ENCODE measurements around the gene ADAMTS10.
A peak's percentile ranks its signal among the peaks of the same experiment; 100 is the strongest.
"Not testable (repeated sequence)": the region's sequence is repeated elsewhere in the genome, so short reads cannot be mapped to it uniquely, and the experiment has no call there.

Gene ADAMTS10

DNA sequence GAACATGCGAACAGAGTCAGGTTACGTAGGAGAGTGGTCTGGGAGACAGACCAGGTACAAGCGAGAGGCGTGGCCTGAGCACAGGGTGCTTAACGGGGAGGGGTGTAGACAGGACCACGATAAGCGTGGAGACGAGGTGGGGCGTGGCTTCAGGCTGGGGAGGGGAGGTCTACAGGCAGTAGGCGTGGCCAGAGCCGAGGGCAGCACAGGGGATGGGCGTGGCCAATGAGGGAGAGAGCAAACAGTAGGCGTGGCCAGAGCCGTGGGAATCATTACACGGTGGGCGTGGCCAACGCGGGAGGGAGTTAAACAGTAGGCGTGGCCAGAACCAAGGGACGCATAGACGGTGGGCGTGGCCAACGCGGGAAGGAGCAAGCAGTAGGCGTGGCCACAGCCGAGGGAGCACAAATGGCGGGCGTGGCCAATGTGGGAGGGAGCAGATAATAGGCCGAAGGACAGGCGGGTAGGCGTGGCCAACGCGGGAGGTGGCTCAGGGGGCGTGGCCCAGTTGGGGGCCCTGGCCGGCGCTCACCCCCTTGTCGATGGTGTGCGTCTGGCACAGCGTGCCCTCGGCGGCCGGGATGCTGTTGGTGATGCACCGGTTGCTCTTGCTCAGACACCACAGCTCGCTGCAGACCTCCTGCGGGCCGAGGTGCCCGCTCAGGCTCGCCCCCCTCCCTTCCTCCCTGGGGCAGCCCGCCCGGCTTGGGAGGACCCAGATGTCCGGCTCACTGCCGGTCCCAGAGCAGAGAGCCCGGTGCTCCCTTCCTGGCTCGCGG, 18.1 kb downstream of the ADAMTS10 start:
- peak; percentile 95 for DNase-seq (ENCODE audit: low spot score)

DNA sequence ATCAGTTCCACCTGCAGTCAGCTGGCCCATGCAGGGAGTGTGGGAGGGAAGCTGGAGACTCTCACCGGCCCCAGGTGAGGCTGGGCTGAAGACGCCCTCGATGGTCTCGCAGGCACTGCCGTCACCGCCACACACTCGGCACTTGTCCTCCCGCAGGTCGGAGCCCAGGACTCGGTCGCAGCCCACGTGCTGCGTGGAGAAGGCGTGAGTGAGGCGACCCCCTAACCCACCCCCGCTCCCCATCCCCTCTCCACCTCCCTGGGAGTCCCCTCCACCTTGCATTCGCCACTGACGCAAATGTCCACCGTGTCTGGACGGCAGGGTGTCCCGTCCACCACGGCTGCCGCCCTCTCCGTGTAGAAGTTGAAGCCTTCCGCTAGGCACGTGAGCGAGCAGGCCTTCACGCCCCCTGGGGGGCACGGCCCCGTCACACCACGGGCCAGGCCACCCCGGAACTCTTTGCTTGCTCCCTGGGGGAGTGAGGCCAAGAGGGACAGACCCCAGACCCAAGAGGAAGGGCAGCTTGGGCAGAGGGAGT, 21.3 kb downstream of the ADAMTS10 start:
- no peak for DNase-seq (ENCODE audit: low spot score)

DNA sequence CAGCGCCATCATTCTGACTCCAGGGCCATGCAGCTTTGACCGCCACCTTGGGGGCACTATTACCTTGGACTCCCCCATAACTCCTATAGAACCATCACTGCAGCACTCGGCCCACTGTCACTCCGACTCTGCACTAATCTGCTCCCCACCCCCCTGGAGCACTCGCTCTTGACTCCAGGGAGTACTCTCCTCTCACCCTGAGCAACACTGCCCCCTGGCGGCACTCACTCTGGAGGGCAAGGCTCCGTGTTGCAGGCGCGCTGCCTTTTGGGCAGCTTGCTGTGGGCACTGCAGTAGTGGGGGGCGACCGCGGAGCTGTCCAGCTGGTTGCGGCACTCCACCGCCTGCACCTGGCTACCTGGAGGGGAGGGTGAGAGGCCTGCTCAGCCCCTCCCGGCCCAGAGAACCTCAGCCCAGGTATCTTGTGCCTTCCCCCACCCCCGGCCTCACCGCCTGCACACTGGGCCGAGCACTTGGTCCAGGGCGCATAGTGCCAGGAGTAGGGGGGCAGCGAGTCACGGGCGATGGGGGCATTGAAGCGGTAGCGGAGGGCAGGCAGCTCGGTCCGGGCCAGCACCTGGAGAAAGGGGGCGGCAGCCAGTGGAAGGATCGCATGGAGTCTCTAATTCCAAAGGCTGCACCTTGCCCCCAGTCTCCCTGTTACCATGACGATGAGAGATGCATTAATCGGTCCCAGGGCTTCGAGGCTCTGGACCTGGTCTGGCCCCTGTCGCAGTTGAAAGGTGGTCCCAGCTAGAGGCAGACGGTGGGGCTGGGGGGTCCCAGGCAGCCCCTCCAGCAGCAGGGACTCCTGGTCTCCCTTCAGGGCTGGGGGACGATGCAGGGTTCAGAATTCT, 24.4 kb downstream of the ADAMTS10 start:
- peak; percentile 74 for DNase-seq (ENCODE audit: low spot score)

DNA sequence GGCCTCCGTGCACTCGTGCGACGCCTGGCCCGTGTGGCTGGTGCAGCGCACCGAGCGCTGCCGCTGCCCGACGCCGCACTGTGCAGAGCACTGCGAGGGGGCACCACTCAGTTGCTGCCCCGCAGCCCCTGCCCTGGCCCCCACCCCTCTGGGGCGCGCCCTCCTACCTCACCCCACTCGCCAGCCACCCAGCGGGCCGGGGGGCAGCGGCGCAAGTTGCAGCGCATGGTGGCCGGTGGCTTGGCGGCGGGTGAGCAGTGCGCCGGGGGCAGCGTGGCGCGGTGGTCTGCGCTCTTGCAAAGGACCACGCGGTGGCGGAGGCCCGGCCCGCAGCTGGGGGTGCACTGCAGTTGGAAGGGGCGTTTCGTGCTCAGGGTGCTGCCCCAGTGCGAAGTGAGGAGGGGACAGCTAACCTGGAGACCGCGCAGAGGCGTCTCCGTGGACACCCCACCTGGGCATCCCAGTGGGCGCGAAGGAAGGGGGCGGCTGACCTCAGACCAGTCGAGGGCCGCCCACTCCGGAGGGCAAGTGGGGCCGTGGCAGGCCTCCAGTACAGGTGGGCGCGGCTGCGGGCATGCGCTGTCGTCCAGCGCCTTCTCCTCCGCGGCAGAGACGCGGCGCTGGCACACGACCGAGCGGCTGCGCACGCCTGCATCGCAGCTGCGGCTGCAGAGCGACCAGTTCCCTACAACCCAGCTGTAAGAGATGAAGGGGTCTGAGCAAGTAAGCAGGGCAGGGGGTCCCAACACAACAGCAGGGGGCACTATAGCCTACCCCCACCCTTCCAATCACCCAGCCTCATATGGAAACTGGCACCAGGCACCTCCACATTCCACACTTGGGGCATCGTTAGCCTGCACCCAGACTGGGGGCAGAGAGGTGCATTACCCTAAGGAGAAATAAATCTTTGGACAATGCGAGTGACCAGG, 25.3 kb downstream of the ADAMTS10 start:
- no peak for DNase-seq (ENCODE audit: low spot score)

DNA sequence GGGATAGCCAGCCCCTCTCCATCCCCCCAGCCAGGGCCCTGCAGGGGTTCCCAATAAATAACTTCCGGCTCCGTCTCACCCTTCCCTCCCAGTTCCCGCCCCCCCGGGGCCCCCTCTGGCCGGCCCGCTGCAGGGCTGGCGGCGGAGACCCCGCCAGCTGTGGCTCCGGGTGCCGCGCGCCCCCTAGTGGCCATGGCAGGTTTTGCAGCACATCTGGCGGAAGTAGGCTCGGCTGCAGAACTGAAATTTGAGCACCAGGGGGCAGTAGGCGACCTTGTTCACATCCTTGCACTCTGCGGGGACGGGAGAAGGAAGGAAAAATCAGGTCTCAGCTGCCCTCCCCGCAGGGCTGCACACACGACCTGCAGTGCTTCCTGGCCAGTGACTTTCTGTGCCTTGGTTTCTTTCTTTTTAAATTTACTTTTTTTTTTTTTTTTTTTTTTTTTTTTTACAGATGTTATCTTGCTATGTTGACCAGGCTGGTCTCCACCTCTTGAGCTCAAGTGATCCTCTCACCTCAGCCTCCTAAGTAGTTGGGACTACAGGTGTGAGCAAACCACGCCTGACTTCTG, 29.7 kb downstream of the ADAMTS10 start:
- peak; percentile 86 for DNase-seq (ENCODE audit: low spot score)

DNA sequence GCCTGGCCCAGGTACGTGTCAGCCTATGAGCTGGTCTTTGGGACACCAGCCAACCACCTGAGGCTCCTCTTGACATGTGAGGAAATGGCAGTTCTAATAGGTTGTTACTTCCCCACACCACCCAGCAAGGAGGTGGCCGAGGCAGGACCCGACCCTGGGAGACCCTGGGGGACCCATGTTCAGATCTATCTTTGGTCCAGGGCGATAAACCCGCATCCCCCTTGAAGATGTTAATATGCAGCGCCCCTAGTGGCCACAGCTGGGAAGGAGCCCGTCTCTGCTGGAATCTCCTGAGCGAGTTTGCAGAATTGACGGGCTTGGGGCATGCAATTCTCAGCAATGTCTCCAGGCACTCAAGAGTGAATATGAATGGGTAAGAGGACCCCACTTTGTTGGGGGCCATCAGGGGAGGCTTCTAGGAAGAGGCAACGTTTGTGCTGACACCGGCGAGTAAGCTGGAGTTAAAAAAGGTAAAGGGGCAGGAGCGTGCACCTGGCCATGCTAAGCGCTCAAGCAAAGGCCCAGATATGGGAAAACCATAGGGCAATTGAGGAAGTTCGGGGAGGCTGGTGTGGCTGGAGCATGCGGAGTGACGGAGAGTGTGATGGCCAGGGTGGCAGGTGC, 31.8 kb downstream of the ADAMTS10 start:
- peak; percentile 87 for DNase-seq (ENCODE audit: low spot score)

DNA sequence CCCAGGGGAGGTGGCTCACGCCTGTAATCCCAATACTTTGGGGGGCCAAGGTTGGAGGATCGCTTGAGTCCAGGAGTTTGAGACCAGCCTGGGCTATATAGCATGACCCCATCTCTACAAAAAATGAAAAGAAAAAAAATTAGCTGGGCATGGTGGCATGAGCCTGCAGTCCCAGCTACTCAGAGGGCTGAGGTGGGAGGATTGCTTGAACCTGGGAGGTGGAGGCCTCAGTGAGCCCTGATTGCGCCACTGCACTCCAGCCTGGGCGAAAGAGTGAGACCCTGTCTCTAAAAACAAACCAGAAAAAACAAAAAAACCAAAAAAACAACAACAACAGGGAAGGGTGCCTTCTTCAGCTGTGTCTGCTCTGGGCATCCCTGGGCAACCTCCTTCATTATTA, 32.8 kb downstream of the ADAMTS10 start:
- DNase-seq (ENCODE audit: low spot score), result no peak

DNA sequence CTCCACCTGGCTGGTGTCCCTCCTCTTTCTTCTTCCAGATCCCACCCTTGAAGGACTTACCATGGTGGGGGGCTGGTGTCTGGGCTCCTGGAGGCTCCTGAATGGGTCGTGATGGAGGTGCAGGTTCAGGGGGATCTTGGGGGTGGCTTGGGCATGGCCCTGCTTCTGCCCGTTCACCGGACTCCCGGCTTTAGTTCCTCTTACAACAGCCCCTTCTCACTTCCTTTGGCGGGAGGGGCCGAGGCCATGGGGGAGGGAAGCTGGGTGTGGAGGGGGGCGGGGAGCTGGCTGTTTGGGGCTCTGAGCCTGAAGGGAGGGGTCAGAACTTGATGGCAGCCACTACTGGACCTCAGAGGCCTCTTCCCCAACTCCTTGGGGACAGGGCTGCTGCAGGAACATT, 33.3 kb downstream of the ADAMTS10 start, which contains the start of gene MYO1F:
TSS of gene MYO1F (minus strand) at position 196 of the 400 bp plus-strand sequence. CDS start at position 63, 133 bp downstream.
- peak; percentile 24 for DNase-seq (ENCODE audit: low spot score)

DNA sequence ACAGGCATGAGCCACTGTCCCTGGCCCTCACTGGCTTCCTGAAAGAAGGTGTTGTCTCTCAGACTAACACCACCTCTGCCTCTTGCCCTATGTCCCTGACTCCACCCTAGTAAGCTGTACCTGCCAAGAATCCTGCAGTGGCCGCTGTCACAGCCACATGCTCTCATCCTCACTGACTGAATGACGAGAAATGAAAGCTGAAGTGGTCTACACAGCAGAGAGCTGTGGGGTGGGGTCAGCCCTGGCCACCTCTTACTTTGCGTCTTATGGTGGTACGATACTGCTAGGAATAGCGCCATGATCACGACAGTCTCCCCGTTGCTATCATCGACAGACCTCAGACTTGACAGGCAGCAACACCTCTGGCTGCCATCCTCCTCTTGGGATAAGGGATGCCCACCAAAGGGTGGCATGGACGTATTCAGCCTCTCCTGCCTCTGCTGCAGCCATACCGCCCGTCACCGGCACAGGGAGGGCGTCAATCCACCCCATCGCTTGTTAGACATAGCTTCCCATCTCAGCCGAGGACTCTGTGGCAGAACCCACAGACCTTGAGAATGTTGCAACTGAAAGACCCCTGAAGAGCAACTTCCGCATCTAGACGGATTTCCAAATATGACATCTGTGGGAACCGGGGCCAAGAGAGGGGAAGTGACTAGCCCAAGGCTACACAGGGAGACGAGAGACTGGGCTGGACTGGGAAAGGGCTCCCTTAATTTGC, 34.1 kb downstream of the ADAMTS10 start:
- peak; percentile 25 for DNase-seq (ENCODE audit: low spot score)

DNA sequence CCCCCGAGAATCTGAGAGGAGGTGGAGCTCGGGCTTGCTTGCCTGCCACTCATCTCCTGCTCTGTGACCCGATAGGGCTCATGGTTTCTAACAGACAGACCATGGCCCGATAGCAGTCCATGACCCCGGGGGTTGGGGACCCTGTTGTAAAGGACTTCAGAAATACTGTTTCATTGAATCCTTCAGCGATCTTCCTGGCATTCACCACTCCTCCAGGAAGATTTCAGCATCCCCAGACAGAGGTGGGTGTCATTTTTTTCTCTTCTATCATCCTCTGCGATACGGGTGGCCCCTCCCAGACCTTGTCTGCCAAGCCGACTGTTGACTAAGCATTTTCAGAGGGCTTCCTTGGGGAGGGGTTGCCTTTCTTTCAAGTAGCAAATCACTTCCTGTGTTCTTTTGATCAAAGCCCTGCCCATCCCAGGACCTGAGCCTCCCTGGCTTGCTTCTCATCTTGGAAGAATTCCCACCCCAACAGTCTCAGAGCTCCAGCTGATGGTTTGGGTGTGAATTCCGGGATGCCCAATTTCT, 35.0 kb downstream of the ADAMTS10 start:
- peak; percentile 79 for DNase-seq (ENCODE audit: low spot score)

DNA sequence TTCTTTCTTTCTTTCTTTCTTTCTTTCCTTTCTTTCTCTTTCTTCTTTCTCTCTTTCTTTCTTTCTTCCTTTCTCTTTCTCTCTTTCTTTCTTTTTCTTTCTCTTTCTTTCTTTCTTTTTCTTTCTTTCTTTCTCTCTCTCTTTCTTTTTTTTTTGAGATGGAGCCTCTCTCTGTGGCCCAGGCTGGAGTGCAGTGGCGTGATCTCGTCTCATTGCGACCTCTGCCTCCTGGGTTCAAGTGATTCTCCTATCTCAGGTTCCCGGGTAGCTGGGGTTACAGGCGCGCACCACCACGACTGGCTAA, 35.9 kb downstream of the ADAMTS10 start:
- DNase-seq (ENCODE audit: low spot score), result not testable (repeated sequence)

DNA sequence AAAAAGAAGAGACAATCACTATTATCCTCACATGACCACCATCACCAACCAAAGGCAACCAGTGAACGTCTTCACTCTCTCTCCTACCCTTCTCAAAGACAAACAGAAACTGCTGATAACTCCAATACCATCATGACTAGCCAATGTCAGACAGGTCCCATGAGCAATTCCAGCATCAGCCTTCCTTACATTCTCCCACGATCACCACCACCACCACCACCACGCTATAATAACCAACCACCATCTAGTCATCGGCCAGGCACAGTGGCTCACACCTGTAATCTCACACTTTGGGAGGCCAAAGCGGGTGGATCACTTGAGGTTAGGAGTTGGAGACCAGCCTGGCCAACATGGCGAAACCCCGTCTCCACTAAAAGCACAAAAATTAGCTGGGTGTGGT, 37.2 kb downstream of the ADAMTS10 start:
- peak; percentile 43 for DNase-seq (ENCODE audit: low spot score)

DNA sequence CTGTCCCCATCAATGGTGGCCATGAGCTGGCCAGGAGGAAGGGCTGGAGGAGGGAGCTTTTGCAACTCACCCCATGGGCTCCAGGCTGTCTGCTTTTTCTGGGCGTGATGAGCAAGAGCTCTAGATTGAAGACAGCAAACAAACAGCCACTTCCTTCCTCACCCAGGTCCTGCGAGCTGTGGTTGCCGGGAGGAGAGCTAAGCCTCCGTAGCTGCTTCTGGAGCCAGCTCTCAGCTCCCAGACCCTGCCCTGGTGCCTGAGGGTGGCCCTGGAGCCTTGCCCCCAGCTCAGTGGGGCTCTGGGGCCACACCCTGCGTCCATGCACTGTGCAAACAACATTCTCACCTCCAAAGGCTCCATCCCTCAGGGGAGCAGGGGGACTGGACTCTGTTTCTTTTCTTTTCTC, 39.5 kb downstream of the ADAMTS10 start:
- peak; percentile 75 for DNase-seq (ENCODE audit: low spot score)

DNA sequence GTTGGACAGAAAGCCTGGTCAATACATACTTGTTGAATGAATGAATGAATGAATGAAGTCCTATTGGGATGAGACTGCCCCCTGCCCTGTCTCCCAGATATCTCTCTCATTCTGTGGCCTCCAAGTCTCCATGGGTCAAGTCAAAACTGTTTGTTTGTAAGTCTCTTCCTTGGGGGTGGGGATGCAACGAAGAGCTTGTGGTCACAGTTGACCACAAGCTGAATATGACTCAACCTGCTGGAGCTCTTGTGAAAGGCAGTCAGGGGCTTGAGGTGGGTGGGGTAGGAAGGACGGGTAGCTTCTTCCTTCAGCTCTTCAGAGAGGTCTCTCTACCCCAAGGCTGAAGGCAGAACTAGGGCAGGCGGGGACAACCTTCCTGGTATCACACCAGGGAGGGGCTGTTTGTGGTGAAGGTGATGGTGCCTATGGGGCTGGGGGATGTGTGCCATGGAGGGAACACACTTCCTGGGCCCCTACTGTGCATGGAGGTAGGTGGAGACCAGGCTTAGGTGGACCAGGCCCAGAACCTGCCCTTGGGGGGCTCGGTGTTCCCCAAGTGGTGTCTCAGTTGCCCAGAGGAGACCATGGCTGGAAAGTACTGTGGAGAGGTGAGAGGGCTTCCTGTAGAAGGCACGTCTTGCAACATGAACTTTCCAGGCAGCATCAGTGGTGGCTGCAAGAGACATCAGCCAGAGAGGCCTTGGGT, 41.3 kb downstream of the ADAMTS10 start:
- DNase-seq (ENCODE audit: low spot score), result peak; percentile 90

DNA sequence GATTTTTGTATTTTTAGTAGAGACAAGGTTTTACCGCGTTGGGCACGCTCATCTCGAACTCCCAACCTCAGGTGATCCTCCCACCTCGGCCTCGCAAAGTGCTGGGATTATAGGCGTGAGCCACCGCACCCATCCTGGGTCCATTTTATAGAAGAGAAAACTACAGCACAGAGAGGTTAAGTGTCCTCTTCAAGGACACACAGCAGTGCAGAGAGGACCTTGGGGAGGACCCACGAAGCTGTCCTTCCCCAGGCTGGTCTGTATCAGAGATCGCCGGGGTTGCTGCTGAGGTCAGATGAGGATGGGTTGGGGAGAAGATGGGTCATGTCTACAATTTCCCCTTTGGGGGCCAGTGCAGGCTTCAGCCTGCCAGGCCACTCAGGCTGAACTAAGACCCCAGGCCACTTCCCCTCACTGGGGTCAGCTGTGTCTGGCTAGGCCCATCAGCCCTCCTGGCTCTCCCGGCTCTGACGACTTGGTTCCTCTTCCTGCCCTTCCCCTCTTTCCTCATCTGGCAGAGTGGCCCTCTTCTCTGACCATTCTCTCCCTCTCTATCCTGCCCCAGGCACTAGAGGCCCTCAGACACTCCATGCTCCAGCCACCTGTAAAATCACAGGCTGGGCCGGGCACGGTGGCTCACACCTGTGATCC, 42.9 kb downstream of the ADAMTS10 start:
- DNase-seq (ENCODE audit: low spot score), result no peak

DNA sequence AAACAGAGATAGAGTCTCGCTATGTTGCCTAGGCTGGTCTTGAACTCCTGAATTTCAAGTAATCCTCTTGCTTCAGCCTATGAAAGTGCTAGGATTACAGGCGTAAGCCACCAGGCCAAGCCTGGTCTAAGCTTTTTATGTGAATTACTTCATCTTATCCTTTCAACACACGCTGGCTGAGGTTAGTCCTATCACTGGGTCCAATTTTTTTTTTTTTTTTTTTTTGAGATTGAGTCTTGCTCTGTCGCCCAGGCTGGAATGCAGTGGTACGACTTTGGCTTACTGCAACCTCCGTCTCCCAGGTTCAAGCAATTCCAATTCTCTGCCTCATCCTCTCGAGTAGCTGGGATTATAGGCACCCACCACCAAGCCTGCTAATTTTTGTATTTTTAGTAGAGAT, 43.7 kb downstream of the ADAMTS10 start:
- DNase-seq (ENCODE audit: low spot score), result no peak

DNA sequence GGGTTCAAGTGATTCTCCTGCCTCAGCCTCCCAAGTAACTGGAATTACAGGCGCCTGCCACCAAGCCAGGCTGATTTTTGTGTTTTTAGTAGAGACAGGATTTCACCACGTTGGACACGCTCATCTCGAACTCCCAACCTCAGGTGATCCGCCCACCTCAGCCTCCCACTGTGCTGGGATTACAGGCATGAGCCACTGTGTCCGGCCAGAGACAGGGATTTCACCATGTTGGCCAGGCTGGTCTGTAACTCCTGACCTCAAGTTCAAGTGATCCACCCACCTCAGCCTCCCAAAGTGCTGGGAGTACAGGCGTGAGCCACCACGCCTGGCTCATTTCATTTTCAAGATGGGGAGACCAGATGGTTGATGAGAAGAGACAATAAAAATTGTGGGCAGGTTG, 45.6 kb downstream of the ADAMTS10 start:
- not testable (repeated sequence) for DNase-seq (ENCODE audit: low spot score)

DNA sequence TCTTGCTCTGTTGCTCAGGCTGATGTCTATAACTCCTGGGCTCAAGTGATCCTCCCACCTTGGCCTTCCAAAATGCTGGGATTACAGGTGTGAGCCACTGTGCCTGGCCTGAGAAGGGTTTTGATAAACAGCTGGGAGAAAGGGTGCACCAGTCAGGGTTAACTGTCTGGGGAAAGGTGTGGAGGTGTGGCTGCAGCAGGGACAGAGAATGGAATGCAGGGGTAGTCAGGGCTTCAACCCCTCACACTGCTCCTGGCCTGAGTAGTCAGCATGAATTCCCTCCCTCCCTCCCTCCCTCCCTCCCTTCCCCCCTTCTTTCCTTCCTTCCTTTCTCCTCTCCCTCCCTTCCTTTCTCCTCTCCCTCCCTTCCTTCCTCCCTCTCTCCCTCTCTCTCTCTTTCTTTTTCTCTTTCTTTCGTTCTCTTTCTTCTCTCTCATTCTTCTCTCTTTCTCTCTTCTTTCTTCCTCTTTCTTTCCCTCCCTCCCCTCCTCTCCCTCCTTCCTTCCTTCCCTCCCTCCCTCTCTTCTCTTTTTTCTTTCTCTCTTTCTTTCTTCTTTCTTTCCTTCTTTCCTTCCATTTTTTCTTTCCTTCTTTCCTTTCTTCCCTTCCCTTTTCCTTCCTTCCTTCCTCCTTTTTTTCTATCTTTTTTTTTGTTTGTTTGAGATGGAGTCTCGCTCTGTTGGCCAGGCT, 49.3 kb downstream of the ADAMTS10 start:
- no peak for DNase-seq (ENCODE audit: low spot score)

Measured in CD4-positive, alpha-beta T cell treated with Interleukin-2 at 100 ng/mL for 4 hours (primary cell).